Activated CD8-positive, alpha-beta memory T cell treated with anti-CD3 and anti-CD28 coated beads, Interleukin-2, amount 50 U/mL, for 24 hours (primary cell): ENCODE measurements around the gene SYNGR4.

Source experiments
- DNase-seq: peaks from one replicate; pipeline ENCODE4 v3.0.0-alpha.2; 2020; ENCODE audit errors: extremely low read depth

SYNGR4 gene

DNA sequence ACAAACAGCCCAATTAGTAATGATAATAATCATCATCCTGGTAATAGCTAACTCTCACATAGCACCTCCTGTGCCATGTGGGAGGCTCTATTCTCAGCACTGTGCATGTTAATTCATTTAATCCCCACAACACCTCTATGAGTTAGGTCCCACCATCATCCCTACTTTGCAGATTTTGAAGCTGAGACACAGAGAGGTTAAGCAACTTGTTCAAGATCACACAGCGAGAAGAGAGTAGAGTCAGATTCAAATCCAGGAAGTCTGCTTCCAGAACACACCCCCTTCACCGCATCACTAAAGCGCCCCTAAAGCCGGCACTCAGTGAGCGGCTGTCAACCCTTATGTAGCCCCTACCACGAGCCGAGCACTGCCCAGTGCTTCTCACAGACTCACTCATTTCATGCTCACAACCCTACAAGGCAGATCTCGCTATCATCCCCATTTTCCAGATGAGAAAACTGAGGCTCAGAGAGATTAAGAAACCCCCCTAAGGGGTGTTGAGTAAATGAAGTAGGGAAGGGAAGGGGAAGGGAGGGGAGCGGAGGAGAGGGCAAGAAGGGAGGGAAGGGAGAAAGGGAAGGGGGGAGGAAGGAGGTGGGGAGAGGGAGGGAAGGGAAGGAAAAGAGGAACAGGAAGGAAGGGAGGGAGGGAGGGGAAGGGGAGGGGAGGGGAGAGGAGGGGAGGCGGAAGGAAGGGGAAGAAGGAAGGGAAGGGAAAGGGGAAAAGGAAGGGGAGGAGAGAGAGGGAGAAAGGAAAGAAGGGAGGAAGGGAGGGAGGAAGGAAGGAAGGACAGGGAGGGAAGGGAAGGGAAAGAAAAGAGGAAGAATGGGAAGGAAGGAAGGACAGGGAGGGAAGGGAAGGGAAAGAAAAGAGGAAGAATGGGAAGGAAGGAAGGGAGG, 22.4 kb upstream of the SYNGR4 start:
- no peak for DNase-seq

DNA sequence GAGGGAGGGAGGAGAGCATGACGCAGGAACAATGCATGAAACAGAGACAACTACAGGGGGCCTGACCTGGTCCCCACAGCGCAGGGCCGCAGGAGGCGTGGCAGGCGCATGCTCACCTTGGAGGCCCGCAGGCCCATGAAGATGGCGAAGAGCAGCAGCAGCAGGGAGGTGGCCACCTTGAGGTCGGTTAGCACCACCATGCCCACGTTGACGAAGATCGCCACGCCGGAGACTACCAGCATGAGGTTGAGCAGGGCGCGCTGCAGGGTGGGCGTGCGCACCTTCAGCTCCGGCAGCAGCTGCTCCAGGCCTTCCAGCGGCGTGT, 21.8 kb upstream of the SYNGR4 start:
- no peak for DNase-seq

DNA sequence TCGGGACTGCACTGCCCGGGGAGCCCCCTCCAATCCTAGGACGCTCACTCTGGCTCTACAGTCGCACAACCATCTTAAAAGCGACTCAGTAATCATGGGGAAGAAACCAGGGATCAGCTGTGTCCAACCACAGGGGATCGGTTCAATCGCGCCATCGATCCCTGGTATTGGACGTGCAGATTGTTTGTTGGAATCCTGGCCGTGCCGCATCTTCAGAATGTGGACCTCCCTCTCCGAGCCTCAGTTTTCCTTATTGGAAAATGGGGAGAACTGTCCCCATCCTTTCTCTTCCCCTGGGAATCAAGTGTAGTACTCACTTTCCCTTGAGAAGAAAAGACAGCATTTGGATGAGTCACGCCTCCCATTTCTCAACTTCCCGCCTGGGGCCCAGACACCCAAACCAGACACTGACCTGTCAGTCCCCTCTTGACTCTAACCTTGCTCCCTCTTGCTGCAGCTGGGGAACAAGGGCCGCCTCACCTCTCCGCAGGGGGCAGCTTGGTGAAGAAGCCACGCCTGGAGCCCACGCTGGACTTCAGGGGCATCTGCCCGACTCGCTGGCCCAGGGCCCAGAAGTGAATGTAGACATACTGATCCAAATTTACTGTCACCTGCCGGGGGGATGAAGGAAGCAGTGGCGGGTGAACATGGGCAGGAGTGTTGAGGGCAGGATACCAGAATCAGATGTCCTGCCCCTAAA, 21.2 kb upstream of the SYNGR4 start:
- DNase-seq = no peak

DNA sequence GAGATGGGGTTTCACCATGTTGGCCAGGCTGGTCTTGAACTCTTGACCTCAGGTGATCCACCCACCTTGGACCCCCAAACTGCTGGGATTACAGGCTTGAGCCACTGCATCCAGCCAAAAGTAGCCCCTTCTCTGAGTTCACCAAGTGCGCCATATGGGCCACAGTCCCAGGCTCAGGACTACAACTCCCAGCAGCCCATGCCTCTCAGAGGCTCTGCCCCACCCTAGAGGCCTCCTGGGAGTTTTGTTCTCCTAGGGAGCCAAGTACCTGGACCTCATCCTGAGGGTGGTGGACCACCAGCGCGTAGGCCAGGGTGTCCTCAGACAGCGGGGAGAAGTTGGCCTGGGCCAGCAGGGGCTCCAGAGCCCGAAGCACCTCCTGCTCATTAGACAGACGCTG, 19.3 kb upstream of the SYNGR4 start:
- no peak for DNase-seq

DNA sequence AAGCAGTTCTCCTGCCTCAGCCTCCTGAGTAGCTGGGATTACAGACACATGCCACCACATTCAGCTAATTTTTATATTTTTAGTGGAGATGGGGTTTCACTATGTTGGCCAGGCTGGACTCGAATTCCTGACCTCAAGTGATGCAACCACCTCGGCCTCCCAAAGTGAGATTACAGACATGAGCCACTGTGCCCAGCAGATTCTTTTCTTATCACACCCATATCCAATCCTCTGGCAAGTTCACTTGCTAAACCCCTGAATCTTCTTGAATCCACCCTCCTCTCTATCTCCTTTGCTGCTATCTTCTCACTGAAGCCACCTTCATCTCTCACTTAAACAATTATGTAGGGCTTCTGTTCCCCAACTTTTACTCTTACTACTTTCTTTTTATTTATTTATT, 18.0 kb upstream of the SYNGR4 start:
- DNase-seq = no peak

DNA sequence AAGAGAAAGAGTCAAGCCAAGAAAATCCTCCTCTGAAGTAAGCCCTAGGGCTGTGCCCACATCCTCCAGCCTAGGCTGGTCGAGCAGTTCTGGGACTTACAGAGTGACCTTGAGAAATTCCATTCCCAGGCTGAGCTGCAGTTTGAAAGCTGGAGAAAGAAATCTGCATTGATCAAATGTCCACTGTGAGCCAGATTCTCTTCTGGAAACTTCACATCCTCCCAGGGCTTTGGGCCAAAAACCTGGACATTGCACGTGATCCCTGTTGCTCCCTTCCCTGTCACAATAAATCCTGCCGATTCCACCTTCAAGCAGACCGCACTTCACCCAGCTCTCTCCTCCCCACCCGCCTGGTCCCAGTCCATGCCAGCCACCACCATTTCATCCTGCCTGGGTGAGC, 16.1 kb upstream of the SYNGR4 start:
- DNase-seq = no peak

DNA sequence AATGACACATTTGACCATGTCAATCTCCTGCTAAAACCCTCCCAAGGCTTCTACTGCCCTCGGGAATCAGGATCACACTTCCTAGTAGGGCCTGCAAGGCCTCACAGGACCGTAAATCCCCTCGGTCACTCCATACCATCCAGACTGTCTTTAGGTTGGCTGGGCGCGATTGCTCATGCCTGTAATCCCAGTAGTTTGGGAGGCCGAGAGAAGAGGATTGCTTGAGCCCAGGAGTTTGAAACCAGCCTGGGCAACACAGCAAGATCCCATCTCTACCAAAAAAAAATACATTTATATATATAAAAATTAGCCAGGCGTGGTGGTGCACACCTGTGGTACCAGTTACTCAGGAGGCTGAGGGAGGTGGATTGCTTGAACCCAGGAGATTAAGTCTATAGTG, 15.4 kb upstream of the SYNGR4 start:
- DNase-seq = no peak

DNA sequence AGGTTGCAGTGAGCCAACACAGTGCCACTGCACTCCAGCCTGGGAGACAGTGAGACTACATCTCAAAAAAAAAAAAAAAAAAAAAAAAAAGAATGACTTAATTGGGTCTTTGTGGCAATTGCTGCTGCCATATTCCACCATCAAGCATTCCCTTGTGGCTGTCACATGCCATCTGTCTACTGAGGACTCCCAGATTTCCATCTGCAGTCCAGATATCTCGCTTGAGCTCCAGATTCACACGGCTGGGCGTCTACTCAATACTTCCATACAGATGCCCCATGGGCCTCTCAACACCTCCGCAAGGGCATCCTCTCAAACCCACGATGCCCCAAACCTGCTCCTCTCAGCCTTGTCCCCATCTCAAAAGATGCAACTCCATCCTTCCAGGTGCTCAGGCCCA, 13.3 kb upstream of the SYNGR4 start:
- DNase-seq = no peak

DNA sequence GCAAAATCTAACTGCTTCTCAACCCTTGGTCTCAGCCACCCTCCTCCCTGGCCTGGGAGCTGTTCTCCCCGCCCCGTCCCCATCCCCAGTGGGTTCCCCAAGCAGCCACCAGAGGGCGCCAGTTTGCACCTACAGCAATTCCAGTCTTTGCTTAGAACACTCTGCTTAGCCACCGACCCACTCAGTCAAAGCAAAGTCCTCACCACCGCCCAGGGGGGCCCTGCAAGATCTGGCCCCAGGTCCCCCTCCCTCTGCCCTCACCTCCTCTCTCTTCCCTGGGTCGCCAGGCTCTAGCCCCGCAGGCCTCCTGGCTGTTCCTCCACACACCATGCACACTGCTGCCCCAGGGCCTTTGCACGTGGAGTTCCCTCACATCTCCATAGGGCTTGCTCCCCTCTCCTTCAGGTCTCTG, 12.8 kb upstream of the SYNGR4 start:
- DNase-seq = peak; percentile 58

DNA sequence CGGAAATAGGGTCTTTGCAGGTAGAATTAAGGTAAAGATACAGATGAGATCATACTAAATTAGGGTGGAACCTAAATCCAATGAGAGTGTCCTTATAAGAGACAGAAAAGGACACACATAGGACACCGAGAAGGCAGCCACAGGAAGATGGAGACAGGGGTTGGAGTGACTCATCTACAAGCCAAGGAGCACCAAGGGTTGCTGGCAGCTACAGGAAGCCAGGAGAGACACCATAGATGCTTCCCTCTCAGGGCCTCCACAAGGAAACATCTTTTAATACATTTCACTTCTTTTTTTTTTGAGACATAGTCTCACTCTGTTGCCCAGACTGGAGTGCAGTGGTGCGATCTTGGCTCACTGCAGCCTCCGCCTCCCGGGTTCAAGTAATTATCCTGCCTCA, 10.5 kb upstream of the SYNGR4 start:
- DNase-seq = no peak

DNA sequence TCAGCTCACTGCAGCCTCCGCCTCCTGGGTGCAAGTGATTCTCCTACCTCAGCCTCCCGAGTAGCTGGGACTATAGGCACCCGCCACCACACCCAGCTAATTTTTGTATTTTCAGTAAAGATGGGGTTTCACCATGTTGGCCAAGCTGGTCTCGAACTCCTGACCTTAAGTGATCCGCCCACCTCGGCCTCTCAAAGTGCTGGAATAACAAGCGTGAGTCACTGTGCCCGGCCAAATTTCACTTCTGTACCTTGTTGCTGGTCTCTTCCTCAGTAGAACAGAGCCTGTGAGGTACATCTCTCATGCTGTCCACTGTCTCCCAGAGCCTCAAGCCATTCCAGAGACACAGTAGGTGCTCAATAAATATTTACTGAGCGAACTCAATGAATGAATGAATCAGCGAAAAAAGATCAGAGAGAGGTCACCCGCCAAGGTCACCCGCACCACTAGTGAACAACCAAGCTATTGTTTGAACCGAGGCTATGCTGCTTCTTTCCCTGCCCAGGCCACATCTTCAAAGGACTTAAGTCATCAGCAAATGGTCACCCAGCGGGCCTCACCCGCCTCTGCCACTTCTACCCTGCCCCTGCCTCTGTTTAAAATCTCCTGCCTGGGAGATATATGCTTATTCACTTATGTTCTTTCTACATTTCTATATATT, 9.7 kb upstream of the SYNGR4 start:
- DNase-seq = no peak

DNA sequence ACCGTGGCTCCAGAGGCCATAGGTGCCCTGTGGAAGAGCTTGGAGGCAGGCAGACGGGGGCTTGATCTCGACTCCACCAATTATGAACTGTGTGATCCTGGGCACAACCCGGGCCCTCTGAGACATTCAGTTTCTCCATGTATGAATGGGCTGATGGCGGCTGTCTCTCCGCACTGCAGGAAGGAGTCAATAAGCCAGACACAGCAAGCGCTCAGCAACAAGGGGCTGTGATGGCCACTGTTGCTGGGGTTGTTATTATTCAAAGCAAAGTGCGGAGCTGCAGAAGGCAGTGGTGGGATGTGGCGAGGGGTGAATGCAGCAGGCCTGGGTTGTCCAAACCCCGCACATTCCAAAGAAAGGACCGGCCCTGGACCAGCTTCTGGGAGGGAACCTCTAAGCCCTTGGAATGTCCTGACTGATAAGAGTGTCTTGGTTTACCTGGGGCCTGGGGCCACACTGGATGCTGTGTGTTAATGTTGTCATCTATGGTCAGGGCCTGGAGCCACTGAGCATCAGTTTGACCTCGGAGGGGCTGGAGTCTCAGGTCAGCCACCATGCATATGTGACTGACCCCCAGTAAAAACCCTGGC, 8.7 kb upstream of the SYNGR4 start:
- DNase-seq = no peak

DNA sequence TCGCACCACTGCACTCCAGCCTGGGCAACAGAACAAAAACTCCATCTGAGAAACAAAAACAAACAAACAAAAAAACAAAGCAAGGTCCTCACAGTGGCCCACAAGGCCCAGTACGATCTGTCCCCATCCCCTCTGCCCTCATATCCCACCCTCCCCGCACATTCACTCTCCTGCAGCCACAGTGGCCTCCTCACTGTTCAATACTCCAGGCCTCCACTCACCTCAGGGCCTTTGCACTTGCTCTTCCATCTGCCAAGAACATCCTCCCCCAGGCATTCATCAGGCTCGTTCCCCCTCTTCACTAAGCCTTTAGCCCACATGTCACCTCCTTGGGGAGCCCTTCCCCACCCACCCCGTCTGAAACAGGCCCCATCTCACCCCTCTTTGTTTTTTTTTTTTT, 5.0 kb upstream of the SYNGR4 start:
- no peak for DNase-seq

DNA sequence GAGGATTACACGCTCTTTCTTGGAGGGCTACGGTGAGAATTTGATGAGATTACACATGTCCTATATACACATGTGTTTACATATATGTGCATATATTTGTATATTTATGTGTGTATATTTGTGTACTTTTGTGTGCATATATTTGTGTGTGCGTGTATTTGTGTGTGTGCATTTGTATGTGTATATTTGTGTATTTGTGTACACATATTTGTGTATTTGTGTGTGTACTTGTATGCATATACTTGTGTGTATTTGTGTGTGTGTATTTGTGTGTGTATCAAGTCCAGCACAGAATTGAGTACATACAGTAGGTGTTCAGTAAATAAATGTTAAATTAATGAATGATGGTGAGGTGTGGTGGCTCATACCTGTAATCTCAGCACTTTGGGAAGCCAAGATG, 2.3 kb upstream of the SYNGR4 start:
- no peak for DNase-seq

DNA sequence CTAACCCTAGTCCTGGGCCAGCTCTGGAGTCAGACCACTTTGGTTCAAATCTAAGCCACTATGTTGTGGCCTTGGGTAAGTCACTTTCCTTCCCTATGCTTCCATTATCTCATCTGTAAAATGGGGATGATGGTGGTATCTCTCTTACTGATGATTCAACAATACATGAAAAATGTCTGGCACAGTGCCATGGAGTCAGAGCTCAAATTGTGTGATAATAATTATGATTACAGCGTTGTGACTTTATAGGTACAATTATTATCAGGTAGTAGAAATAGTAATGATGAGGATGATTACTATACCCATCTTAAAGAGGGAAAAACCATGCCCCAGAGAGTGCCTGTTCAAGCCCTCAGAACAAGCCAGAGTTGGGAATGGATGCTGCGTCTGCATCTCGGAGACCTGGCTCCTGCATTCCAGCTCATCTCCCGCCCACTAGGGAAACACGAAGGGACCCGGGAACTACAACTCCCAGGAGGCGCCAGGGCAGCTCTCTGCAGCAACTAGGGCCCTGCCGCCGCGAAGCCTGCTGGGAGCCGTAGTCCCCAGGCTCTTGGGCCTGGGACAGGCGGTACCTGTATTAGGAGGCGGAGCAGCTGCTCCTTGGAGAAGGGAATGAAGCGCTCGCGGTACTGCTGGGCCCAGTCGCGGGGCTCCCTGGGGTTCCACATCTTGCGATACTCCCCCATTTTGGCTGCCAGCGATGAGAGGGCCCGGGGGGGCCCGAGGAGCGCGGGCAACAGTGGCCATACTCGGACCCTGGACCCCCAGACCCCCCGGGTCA, 1.3 kb upstream of the SYNGR4 start:
- DNase-seq = peak; percentile 66

DNA sequence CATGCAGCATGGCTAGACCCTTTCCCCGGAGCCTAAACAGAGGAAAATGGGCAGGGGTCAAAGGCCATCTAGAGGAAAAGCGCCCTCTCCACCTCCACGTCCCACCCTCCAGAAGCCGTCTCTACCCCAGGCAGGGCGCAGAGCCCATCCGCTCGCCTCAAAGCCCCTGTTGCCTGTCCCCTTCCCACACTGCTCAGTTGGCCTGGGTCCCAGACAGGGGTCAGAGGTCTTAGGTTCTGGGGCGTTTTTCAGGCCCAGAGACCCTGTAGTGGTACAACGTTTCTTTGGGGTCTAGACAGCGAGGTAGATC, 712 bp upstream of the SYNGR4 start:
- no peak for DNase-seq

DNA sequence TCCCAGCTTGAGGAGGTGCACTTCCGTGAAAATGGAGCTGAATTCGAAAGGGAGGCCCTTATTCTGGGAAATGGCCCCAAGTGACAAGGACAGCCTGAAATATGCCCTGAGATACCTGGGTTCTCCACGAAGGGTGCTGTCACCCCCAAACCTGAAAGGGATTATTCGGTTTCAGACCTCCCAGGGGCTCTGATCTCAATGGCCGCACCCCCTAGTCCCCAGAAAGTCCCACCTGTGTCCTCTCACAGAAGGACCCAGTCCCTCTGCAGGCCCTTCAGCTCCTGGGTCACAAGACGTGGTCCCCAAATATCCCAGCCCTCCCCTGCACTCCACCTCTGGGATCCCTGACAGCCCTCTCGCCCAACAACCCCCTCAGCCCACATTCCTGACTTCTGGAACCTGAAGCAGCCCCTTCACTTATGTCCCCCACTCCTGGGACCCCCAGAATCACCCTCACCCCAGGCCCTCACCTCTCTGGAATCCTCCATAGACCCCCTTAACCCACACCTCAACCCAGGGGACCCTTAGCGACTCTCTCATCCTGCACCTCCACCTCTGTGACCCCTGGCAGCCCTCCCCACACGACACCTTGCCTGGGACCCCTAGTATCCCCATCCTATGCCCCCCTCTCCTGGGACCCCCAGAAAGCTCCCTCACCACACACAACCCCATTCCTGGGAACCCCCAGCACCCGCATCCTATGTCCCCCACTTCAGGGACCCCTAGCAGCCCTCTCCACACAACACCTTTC, 606 bp downstream of the SYNGR4 start:
- DNase-seq = no peak

DNA sequence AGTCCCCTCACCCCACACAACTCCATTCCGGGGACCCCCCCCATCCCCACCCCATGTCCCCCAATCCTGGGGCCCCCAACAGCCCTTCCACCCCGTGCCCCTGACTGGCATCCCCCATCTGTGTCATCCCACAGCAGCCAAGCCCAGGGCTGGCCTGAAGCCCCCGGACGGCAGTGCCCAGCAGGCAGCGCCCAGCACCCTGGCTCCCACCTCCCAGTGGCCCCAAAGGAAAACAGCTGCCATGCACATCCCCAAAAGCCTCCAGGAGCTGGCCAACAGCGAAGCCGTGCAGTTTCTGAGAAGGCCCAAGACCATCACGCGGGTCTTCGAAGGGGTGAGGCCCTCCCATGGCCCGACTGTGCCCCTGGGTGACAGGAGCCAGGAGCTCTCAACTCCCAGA, 1.4 kb downstream of the SYNGR4 start:
- DNase-seq = no peak

DNA sequence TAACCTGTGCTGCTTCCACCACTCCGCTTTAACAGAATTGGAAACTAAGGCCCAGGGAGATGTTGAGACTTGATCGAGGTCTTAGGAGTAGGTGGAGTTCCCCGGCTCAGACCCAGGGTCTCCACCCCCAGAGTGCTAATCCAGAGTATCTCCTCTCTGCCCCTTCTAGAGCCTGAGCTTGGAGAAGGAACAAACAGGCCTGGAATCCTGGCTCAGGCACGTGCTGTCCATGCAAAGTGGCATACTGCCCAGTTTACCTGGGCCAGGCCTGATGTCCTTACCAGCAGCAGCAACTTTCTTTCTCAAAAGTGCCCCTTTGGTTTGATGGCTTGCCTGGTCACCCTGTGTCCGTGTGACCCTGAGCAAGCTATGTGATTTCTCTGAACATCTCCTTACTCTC, 3.7 kb downstream of the SYNGR4 start:
- DNase-seq = no peak

DNA sequence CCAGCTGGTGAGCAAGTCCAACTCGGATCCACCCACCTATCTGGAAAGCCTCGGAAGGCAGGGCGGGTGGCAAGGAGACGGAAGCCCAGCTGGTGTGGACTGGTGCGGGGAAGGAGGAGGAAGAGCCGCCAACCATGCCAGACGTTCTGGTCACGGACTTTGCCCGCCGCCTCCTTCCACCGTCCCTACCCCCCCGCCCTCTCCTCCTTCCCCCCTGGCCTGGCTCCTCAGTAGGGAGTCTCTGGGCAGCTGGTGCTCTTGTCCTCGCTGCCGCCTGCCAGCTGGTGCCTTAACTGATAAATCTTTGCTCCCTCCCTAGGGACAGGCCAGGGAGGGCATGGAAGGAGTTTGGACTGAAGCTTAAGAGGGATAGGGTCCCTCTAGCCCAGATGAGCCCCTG, 4.8 kb downstream of the SYNGR4 start:
- no peak for DNase-seq

DNA sequence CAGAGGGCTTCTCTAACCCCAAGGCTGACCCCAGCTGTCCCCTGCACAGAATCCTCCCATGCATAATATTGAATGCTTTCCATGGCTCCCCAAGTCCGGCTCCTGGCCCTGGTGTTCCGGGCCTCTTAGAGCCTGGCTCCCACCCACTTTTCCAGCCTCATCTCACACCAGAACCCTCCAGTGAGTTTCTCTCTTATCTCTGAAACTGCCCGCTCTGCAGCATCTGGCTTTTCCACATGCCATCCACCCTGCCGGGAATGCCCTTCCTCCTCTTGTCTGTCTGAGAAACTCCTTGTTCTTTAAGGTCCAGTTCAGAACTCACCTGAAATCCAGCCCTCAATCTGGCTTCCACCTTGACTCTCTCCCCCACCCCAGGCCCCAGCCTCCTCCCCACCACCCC, 6.8 kb downstream of the SYNGR4 start:
- no peak for DNase-seq
